ENCODE data around the gene SLC39A11. TPM values are rescaled to one million over a fixed set of nuclear protein-coding genes. Genes with fewer than 3 reads are reported as not detected.

Gene SLC39A11
- polyA plus RNA-seq, 1 donor from 2014 or later, result 8.0 TPM

- H3K79me2 ChIP-seq (replicated peaks; ENCODE audit: insufficient read depth, low read length), result no peaks in the 10 kb centered on the region
- no peak overlapping the region for H3K4me3 ChIP-seq (ENCODE audit: low read length)
- no peaks in the 10 kb centered on the region for H3K27me3 ChIP-seq (ENCODE audit: insufficient read depth, low read depth, low read length)
- no peak overlapping the region for H3K4me2 ChIP-seq (ENCODE audit: low read length)
- no peaks in the 10 kb centered on the region for H3K9me2 ChIP-seq (ENCODE audit: insufficient read depth, low read length)
- no peaks in the 10 kb centered on the region for H3K36me3 ChIP-seq (ENCODE audit: insufficient read depth, low read length)
- no peak overlapping the region for H2AFZ ChIP-seq (ENCODE audit: low read depth, low read length)
- no peaks in the 10 kb centered on the region for H3K9me3 ChIP-seq (ENCODE audit: low read length)
- no peaks in the 10 kb centered on the region for H4K20me1 ChIP-seq (ENCODE audit: insufficient read depth)
- no peak overlapping the region for H3K27ac ChIP-seq (ENCODE audit: low read length)
- no peak for TF ChIP-seq EP300 (conservative IDR thresholded peaks at IDR 0.05; ENCODE audit: poor library complexity, severe bottlenecking)
- H3F3A ChIP-seq (ENCODE audit: insufficient read depth, low read length, poor library complexity, severe bottlenecking), result no peaks in the 10 kb centered on the region
- no peak overlapping the region for H3K9ac ChIP-seq (ENCODE audit: low read length)
Observed at GRCh38 chr17:73023759-73024158, 68.7 kb downstream of the SLC39A11 start.

- Histone ChIP-seq H3K36me3 (ENCODE audit: insufficient read depth, low read length) (no peaks in the 10 kb centered on the region), H3K9me2 (ENCODE audit: insufficient read depth, low read length) (no peaks in the 10 kb centered on the region), H3K4me3 (ENCODE audit: low read length) (no peak overlapping the region), H3K79me2 (replicated peaks; ENCODE audit: insufficient read depth, low read length) (no peaks in the 10 kb centered on the region), H4K20me1 (ENCODE audit: insufficient read depth) (no peaks in the 10 kb centered on the region), H3K27me3 (ENCODE audit: insufficient read depth, low read depth, low read length) (no peaks in the 10 kb centered on the region), H3F3A (ENCODE audit: insufficient read depth, low read length, poor library complexity, severe bottlenecking) (no peaks in the 10 kb centered on the region), H2AFZ (ENCODE audit: low read depth, low read length) (no peak overlapping the region), H3K9me3 (ENCODE audit: low read length) (no peaks in the 10 kb centered on the region), H3K9ac (ENCODE audit: low read length) (no peak overlapping the region), H3K4me2 (ENCODE audit: low read length) (no peak overlapping the region), H3K27ac (ENCODE audit: low read length) (no peak overlapping the region)
- TF ChIP-seq EZH2 (IDR thresholded peaks at IDR 0.05; ENCODE audit: borderline replicate concordance, insufficient read depth, low read length, poor library complexity, severe bottlenecking) (no peak), EP300 (conservative IDR thresholded peaks at IDR 0.05; ENCODE audit: poor library complexity, severe bottlenecking) (no peak), SMC3 (conservative IDR thresholded peaks at IDR 0.05; ENCODE audit: poor library complexity) (no peak), REST (IDR thresholded peaks at IDR 0.05; ENCODE audit: borderline replicate concordance) (no peak), CTCF (IDR thresholded peaks at IDR 0.05; ENCODE audit: poor library complexity, severe bottlenecking) (no peak), MXI1 (conservative IDR thresholded peaks at IDR 0.05; ENCODE audit: poor library complexity, severe bottlenecking) (no peak), RAD21 (conservative IDR thresholded peaks at IDR 0.05) (no peak), POLR2AphosphoS5 (IDR thresholded peaks at IDR 0.05) (no peak), TAF1 (IDR thresholded peaks at IDR 0.05; ENCODE audit: low read depth) (no peak)
Observed at GRCh38 chr17:73022694-73023093, 69.8 kb downstream of the SLC39A11 start.

- H3K27ac ChIP-seq (ENCODE audit: low read length), result no peak overlapping the region
- no peaks in the 10 kb centered on the region for H3K79me2 ChIP-seq (replicated peaks; ENCODE audit: insufficient read depth, low read length)
- no peak overlapping the region for H3K4me2 ChIP-seq (ENCODE audit: low read length)
- H3F3A ChIP-seq (ENCODE audit: insufficient read depth, low read length, poor library complexity, severe bottlenecking), result no peaks in the 10 kb centered on the region
- H3K9me2 ChIP-seq (ENCODE audit: insufficient read depth, low read length), result no peaks in the 10 kb centered on the region
- no peaks in the 10 kb centered on the region for H3K36me3 ChIP-seq (ENCODE audit: insufficient read depth, low read length)
- H3K4me3 ChIP-seq (ENCODE audit: low read length), result no peak overlapping the region
- H3K9ac ChIP-seq (ENCODE audit: low read length), result no peak overlapping the region
- no peaks in the 10 kb centered on the region for H3K27me3 ChIP-seq (ENCODE audit: insufficient read depth, low read depth, low read length)
- TF ChIP-seq EZH2 (IDR thresholded peaks at IDR 0.05; ENCODE audit: borderline replicate concordance, insufficient read depth, low read length, poor library complexity, severe bottlenecking) (no peak), RAD21 (conservative IDR thresholded peaks at IDR 0.05) (no peak), TAF1 (IDR thresholded peaks at IDR 0.05; ENCODE audit: low read depth) (no peak), SMC3 (conservative IDR thresholded peaks at IDR 0.05; ENCODE audit: poor library complexity) (no peak), POLR2AphosphoS5 (IDR thresholded peaks at IDR 0.05) (no peak), MXI1 (conservative IDR thresholded peaks at IDR 0.05; ENCODE audit: poor library complexity, severe bottlenecking) (no peak), EP300 (conservative IDR thresholded peaks at IDR 0.05; ENCODE audit: poor library complexity, severe bottlenecking) (no peak), REST (IDR thresholded peaks at IDR 0.05; ENCODE audit: borderline replicate concordance) (no peak), CTCF (IDR thresholded peaks at IDR 0.05; ENCODE audit: poor library complexity, severe bottlenecking) (no peak)
- H3K9me3 ChIP-seq (ENCODE audit: low read length), result no peaks in the 10 kb centered on the region
- no peak overlapping the region for H2AFZ ChIP-seq (ENCODE audit: low read depth, low read length)
- no peaks in the 10 kb centered on the region for H4K20me1 ChIP-seq (ENCODE audit: insufficient read depth)
Observed at GRCh38 chr17:73021771-73022170, 70.7 kb downstream of the SLC39A11 start.
